ENCODE measurements around the gene TLN1. TPM values are rescaled to one million over a fixed set of nuclear protein-coding genes. Genes with fewer than 3 reads are reported as not detected.

TLN1 gene
- total RNA-seq, 3 donors from 2014 or later (not counting 1 experiment from before 2014, with no cell fraction given), result 509 to 552 (median 528) TPM

- DNase-seq, result no peak
- no peak overlapping the region for H3K4me3 ChIP-seq (ENCODE audit: low read length)
- intact Hi-C loops (cut with micrococcal nuclease), result loop anchor here (5.0 kb wide), 1 partner anchor 143 kb away; no protein-coding TSS in a partner anchor
- 82% methylated on average over 1 of the region's 1 CpG for WGBS (ENCODE audit: insufficient coverage)
- H3K36me3 Mint-ChIP-seq, result peaks cover 9% of the 10 kb centered on the region
- H3K27me3 Mint-ChIP-seq (ENCODE audit: low read depth in 2 of 2), result no peaks in the 10 kb centered on the region
- H3K4me1 ChIP-seq (ENCODE audit: control insufficient read depth, insufficient read depth, low read length), result peaks cover 42% of the 10 kb centered on the region
- no peaks in the 10 kb centered on the region for H3K9me3 Mint-ChIP-seq
- peak overlapping the region in 1 of 2 donors; percentile 32 for H3K27ac Mint-ChIP-seq
- no peak for TF ChIP-seq CTCF (IDR thresholded peaks at IDR 0.05)
- H3K36me3 ChIP-seq (ENCODE audit: control insufficient read depth, insufficient read depth, low read length), result peaks cover 24% of the 10 kb centered on the region
- peaks cover 63 to 66% of the 10 kb centered on the region in 2 donors for H3K4me1 Mint-ChIP-seq
- H3K9me3 ChIP-seq (ENCODE audit: control insufficient read depth, insufficient read depth, low read length), result no peaks in the 10 kb centered on the region
- no peak overlapping the region for H3K27ac ChIP-seq (ENCODE audit: low read length)
- peak overlapping the region; percentile 53 for H3K4me3 Mint-ChIP-seq
- no peak for ATAC-seq
- no peaks in the 10 kb centered on the region for H3K27me3 ChIP-seq (ENCODE audit: control insufficient read depth, insufficient read depth, low read length)
Observed at GRCh38 chr9:35745569-35745968, 13.6 kb upstream of the TLN1 start.

- Histone ChIP-seq H3K4me3 (ENCODE audit: low read length) (no peak overlapping the region), H3K4me1 (ENCODE audit: control insufficient read depth, insufficient read depth, low read length) (peaks cover 33% of the 10 kb centered on the region), H3K27me3 (ENCODE audit: control insufficient read depth, insufficient read depth, low read length) (no peaks in the 10 kb centered on the region), H3K36me3 (ENCODE audit: control insufficient read depth, insufficient read depth, low read length) (peaks cover 39% of the 10 kb centered on the region), H3K9me3 (ENCODE audit: control insufficient read depth, insufficient read depth, low read length) (no peaks in the 10 kb centered on the region), H3K27ac (ENCODE audit: low read length) (no peak overlapping the region)
- Mint-ChIP-seq H3K27ac (no peak overlapping the region), H3K9me3 (no peaks in the 10 kb centered on the region), H3K36me3 (peaks cover 9% of the 10 kb centered on the region), H3K4me1 (peaks cover 55 to 56% of the 10 kb centered on the region in 2 donors), H3K4me3 (no peak overlapping the region), H3K27me3 (ENCODE audit: low read depth in 2 of 2) (no peaks in the 10 kb centered on the region)
- 97% methylated on average over 8 of the region's 8 CpGs for whole genome bisulfite sequencing (ENCODE audit: insufficient coverage)
- intact Hi-C loops (cut with micrococcal nuclease), result no loop called here
- TF ChIP-seq CTCF (IDR thresholded peaks at IDR 0.05), result no peak
- ATAC-seq, result no peak
- no peak for DNase-seq
Observed at GRCh38 chr9:35743880-35744518, 12.0 kb upstream of the TLN1 start.

- peaks cover 44% of the 10 kb centered on the region for H3K36me3 ChIP-seq (ENCODE audit: control insufficient read depth, insufficient read depth, low read length)
- H3K4me3 ChIP-seq (ENCODE audit: low read length), result no peak overlapping the region
- no peak overlapping the region for H3K27ac Mint-ChIP-seq
- TF ChIP-seq CTCF (IDR thresholded peaks at IDR 0.05), result no peak
- no peaks in the 10 kb centered on the region for H3K27me3 Mint-ChIP-seq (ENCODE audit: low read depth in 2 of 2)
- intact Hi-C loops (cut with micrococcal nuclease), result no loop called here
- no peaks in the 10 kb centered on the region for H3K9me3 Mint-ChIP-seq
- H3K4me1 Mint-ChIP-seq, result peaks cover 53 to 54% of the 10 kb centered on the region in 2 donors
- DNase-seq, result no peak
- H3K4me3 Mint-ChIP-seq, result no peak overlapping the region
- peaks cover 29% of the 10 kb centered on the region for H3K4me1 ChIP-seq (ENCODE audit: control insufficient read depth, insufficient read depth, low read length)
- no peak overlapping the region for H3K27ac ChIP-seq (ENCODE audit: low read length)
- no peak for ATAC-seq
- no peaks in the 10 kb centered on the region for H3K9me3 ChIP-seq (ENCODE audit: control insufficient read depth, insufficient read depth, low read length)
- 78% methylated on average over 2 of the region's 2 CpGs for WGBS (ENCODE audit: insufficient coverage)
- peaks cover 9% of the 10 kb centered on the region for H3K36me3 Mint-ChIP-seq
- no peaks in the 10 kb centered on the region for H3K27me3 ChIP-seq (ENCODE audit: control insufficient read depth, insufficient read depth, low read length)
Observed at GRCh38 chr9:35743452-35743851, 11.5 kb upstream of the TLN1 start.

- intact Hi-C loops (cut with micrococcal nuclease), result no loop called here
- Histone ChIP-seq H3K27me3 (ENCODE audit: control insufficient read depth, insufficient read depth, low read length) (no peaks in the 10 kb centered on the region), H3K9me3 (ENCODE audit: control insufficient read depth, insufficient read depth, low read length) (no peaks in the 10 kb centered on the region), H3K4me1 (ENCODE audit: control insufficient read depth, insufficient read depth, low read length) (peaks cover 12% of the 10 kb centered on the region), H3K36me3 (ENCODE audit: control insufficient read depth, insufficient read depth, low read length) (peaks cover 61% of the 10 kb centered on the region), H3K4me3 (ENCODE audit: low read length) (no peak overlapping the region), H3K27ac (ENCODE audit: low read length) (no peak overlapping the region)
- H3K27me3 Mint-ChIP-seq (ENCODE audit: low read depth in 2 of 2), result no peaks in the 10 kb centered on the region
- H3K4me3 Mint-ChIP-seq, result no peak overlapping the region
- H3K4me1 Mint-ChIP-seq, result peaks cover 36 to 37% of the 10 kb centered on the region in 2 donors
- ATAC-seq, result peak in 1 of 3 donors; percentile 61
- peak overlapping the region in 1 of 2 donors; percentile 74 for H3K27ac Mint-ChIP-seq
- no peaks in the 10 kb centered on the region for H3K9me3 Mint-ChIP-seq
- DNase-seq, result peak in 1 of 2 donors; percentile 38
- peaks cover 9% of the 10 kb centered on the region for H3K36me3 Mint-ChIP-seq
- TF ChIP-seq CTCF (IDR thresholded peaks at IDR 0.05), result no peak
- 44% methylated on average over 7 of the region's 7 CpGs for WGBS (ENCODE audit: insufficient coverage)
Observed at GRCh38 chr9:35741740-35742139, 9.7 kb upstream of the TLN1 start.

Measured in natural killer cell (primary cell).